B cell (primary cell): ENCODE data around the gene STON2. TPM values are rescaled to one million over a fixed set of nuclear protein-coding genes. Genes with fewer than 3 reads are reported as not detected.

Source experiments
- ATAC-seq: fragments of 200-7000 bp; cut with Tn5 transposase; one replicate; pipeline ENCODE4 v1.10.0; 2021; ENCODE audit warnings: low read depth, mild to moderate bottlenecking, moderate number of reproducible peaks, moderate library complexity
- CTCF ChIA-PET: fragments of 350-600 bp; sonication (Branson Sonifier 250); formaldehyde crosslinking; loops from one replicate; lab custom pipeline; 2021; ENCODE audit warnings: antibody characterized with exemption, inconsistent platforms; lab: Charles Lee
- POLR2A ChIA-PET: fragments of 350-600 bp; sonication (Branson Sonifier 250); formaldehyde crosslinking; loops from one replicate; lab custom pipeline; 2021; ENCODE audit warnings: antibody characterized with exemption; lab: Charles Lee
- DNase-seq: peaks from one replicate; pipeline ENCODE4 v3.0.0; 2013
- H2AFZ ChIP-seq: 2 replicates; pipeline ENCODE4 v1.6.1; 2012; ENCODE audit warnings: mild to moderate bottlenecking, low read depth, low read length; ENCODE audit not compliant: insufficient read depth, poor library complexity, severe bottlenecking
- H3K27ac ChIP-seq, 2 donors: 1 replicate in 1 of 2; 2 replicates in 1 of 2; pipeline ENCODE4 v1.5.1; 2012 to 2013; ENCODE audit warnings: low read length in 2 of 2, mild to moderate bottlenecking in 2 of 2, moderate library complexity in 1 of 2
- H3K27me3 ChIP-seq, 4 experiments: fragments of 200-600 bp in 1 of 4; sonication (generic) in 1 of 4; replicated peaks in 1 of 4; 1 replicate in 2 of 4; 2 replicates in 2 of 4; pipeline versions ENCODE4 v1.6.1 to v1.7.0; 2013 to 2016; ENCODE audit warnings: low read length in 3 of 4, mild to moderate bottlenecking in 2 of 4, mixed read lengths in 1 of 4, moderate library complexity in 1 of 4; ENCODE audit not compliant: insufficient read depth in 4 of 4, control insufficient read depth in 3 of 4; ENCODE audit errors: control extremely low read depth in 1 of 4
- H3K36me3 ChIP-seq, 2 experiments: replicated peaks in 1 of 2; 1 replicate in 1 of 2; 2 replicates in 1 of 2; pipeline versions ENCODE4 v1.6.1 to v1.7.1; 2013; ENCODE audit warnings: low read length in 1 of 2; ENCODE audit not compliant: insufficient read depth in 2 of 2, control insufficient read depth in 1 of 2; ENCODE audit errors: control extremely low read depth in 1 of 2, extremely low read depth in 1 of 2
- H3K4me1 ChIP-seq, 2 donors: fragments of 200-600 bp in 1 of 2; sonication (generic) in 1 of 2; 1 replicate in 1 of 2; 2 replicates in 1 of 2; pipeline versions ENCODE4 v1.5.1 to v1.6.1; 2013 to 2017; ENCODE audit warnings: low read length in 2 of 2; ENCODE audit not compliant: control insufficient read depth in 2 of 2, insufficient read depth in 2 of 2
- H3K4me2 ChIP-seq: replicated peaks from 2 replicates; pipeline ENCODE3; 2012; ENCODE audit warnings: mild to moderate bottlenecking, low read depth, low read length; ENCODE audit not compliant: poor library complexity, severe bottlenecking
- H3K4me3 ChIP-seq, 5 experiments: fragments of 200-600 bp in 1 of 5; sonication (generic) in 1 of 5; 1 replicate in 3 of 5; 2 replicates in 2 of 5; pipeline versions ENCODE4 v1.5.1 to v1.7.0; 2011 to 2016; ENCODE audit warnings: low read length in 4 of 5, mild to moderate bottlenecking in 4 of 5, low read depth in 2 of 5, control low read depth in 1 of 5, moderate library complexity in 1 of 5; ENCODE audit not compliant: insufficient read depth in 1 of 5; ENCODE audit errors: control extremely low read depth in 1 of 5, extremely low read depth in 1 of 5
- H3K79me2 ChIP-seq: fragments of 200-600 bp; sonication (generic); one replicate; pipeline ENCODE4 v1.6.0; 2016; ENCODE audit warnings: low read length; ENCODE audit not compliant: control insufficient read depth, insufficient read depth
- H3K9ac ChIP-seq: fragments of 200-600 bp; sonication (generic); 2 replicates; pipeline ENCODE4 v1.6.1; 2017; ENCODE audit warnings: mild to moderate bottlenecking, low read length, moderate library complexity
- H3K9me3 ChIP-seq, 3 donors: one replicate each; pipeline versions ENCODE4 v1.6.1 to v1.7.1; 2013; ENCODE audit warnings: low read length in 2 of 3; ENCODE audit not compliant: control insufficient read depth in 2 of 3, insufficient read depth in 1 of 3; ENCODE audit errors: control extremely low read depth in 1 of 3
- H4K20me1 ChIP-seq: 2 replicates; pipeline ENCODE4 v1.6.0; 2012; ENCODE audit warnings: mild to moderate bottlenecking, low read length; ENCODE audit not compliant: insufficient read depth, control insufficient read depth, poor library complexity, severe bottlenecking
- H3K27ac Mint-ChIP-seq: one replicate; pipeline ENCODE4 v1.8.0; 2021; ENCODE audit warnings: mixed read lengths
- H3K27me3 Mint-ChIP-seq: one replicate; pipeline ENCODE4 v1.8.0; 2021; ENCODE audit warnings: mixed read lengths
- H3K4me1 Mint-ChIP-seq: one replicate; pipeline ENCODE4 v1.8.0; 2021; ENCODE audit warnings: mixed read lengths
- H3K4me3 Mint-ChIP-seq: one replicate; pipeline ENCODE4 v1.8.0; 2021; ENCODE audit warnings: mixed read lengths
- H3K9me3 Mint-ChIP-seq: one replicate; pipeline ENCODE4 v1.8.0; 2022; ENCODE audit warnings: mixed read lengths; ENCODE audit not compliant: insufficient read depth
- EZH2 ChIP-seq: IDR thresholded peaks from 2 replicates; pipeline ENCODE4 v1.6.1; 2012; ENCODE audit warnings: borderline replicate concordance, low read depth, mild to moderate bottlenecking, moderate library complexity, low read length; ENCODE audit not compliant: insufficient read depth, poor library complexity, severe bottlenecking
- WGBS: methylation state at CpG from one replicate; pipeline ENCODE4 v1.1.5; 2013; ENCODE audit warnings: missing lambda C conversion rate; ENCODE audit not compliant: insufficient coverage; 5-methylcytosine and 5-hydroxymethylcytosine counted together
- intact Hi-C: fragments of 100-400 bp; cut with micrococcal nuclease; formaldehyde crosslinking; loops from one replicate; pipeline ENCODE4 v1.10.0; 2022
- polyA plus RNA-seq: library from polyadenylated mRNA; depleted of rRNA; stranded (reverse); fragments of >200 nt; gene quantifications from 2 replicates; pipeline ENCODE4 v1.2.3, GENCODE V29; 2012
- total RNA-seq, 2 donors: library from RNA; stranded (reverse); fragments of 120-200 nt in 1 of 2; gene quantifications; 1 replicate in 1 of 2; 2 replicates in 1 of 2; pipeline versions ENCODE4 v1.2.3 to v1.2.4, GENCODE V29; 2013 to 2022
- TF ChIP-seq, protein P1 (sequence below): fragments of 200-600 bp; IDR thresholded peaks from one replicate; pipeline ENCODE4 v1.8.0; 2022; ENCODE audit warnings: antibody characterized with exemption, mild to moderate bottlenecking

Gene STON2
- total and polyA plus RNA-seq, 2 donors (not counting 1 experiment from before 2014, with no cell fraction given) = 0.03 TPM; not detected in 1

DNA sequence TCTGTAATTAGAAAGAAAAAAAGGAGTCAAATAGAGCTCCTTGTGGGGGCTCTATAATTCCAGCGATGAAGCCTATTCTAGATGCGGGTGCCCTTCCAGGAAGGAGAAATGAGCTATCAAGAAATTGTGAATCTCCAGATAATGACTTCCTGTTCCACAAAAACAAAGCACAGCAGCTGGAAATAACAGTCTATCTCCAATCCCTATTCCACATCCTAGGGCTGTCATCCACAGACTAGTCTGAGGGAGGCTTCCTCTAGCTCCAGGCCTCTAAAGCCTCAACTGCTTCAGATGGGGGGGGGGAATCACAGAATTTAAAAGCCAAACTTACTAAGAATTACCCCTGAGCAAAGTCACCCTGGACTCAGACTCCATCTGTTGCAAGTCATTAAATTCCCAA lies 102.0 kb downstream of the STON2 start:
- Mint-ChIP-seq H3K4me1 (no peaks in the 10 kb centered on the region), H3K9me3 (no peaks in the 10 kb centered on the region), H3K27ac (no peak overlapping the region), H3K4me3 (no peak overlapping the region), H3K27me3 (peaks cover 4% of the 10 kb centered on the region)
- no peaks in the 10 kb centered on the region for H3K27me3 ChIP-seq
- no peaks in the 10 kb centered on the region for H3K36me3 ChIP-seq
- no peak overlapping the region for H3K4me2 ChIP-seq
- intact Hi-C loops = no loop called here
- 100% methylated on average over 1 of the region's 2 CpGs for WGBS
- DNase-seq (no peak), ATAC-seq (no peak)
- H4K20me1 ChIP-seq = no peaks in the 10 kb centered on the region
- no peaks in the 10 kb centered on the region for H3K79me2 ChIP-seq
- CTCF ChIA-PET = no interaction called here
- H2AFZ ChIP-seq = no peak overlapping the region
- POLR2A ChIA-PET = no interaction called here
- no peak overlapping the region for H3K4me3 ChIP-seq
- H3K9ac ChIP-seq = no peak overlapping the region
- H3K4me1 ChIP-seq = no peaks in the 10 kb centered on the region
- H3K9me3 ChIP-seq = no peaks in the 10 kb centered on the region
- TF ChIP-seq EZH2 = no peak
- TF ChIP-seq, protein P1, sequence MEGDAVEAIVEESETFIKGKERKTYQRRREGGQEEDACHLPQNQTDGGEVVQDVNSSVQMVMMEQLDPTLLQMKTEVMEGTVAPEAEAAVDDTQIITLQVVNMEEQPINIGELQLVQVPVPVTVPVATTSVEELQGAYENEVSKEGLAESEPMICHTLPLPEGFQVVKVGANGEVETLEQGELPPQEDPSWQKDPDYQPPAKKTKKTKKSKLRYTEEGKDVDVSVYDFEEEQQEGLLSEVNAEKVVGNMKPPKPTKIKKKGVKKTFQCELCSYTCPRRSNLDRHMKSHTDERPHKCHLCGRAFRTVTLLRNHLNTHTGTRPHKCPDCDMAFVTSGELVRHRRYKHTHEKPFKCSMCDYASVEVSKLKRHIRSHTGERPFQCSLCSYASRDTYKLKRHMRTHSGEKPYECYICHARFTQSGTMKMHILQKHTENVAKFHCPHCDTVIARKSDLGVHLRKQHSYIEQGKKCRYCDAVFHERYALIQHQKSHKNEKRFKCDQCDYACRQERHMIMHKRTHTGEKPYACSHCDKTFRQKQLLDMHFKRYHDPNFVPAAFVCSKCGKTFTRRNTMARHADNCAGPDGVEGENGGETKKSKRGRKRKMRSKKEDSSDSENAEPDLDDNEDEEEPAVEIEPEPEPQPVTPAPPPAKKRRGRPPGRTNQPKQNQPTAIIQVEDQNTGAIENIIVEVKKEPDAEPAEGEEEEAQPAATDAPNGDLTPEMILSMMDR = no peak
- no peak overlapping the region for H3K27ac ChIP-seq

- H3K27ac Mint-ChIP-seq = no peak overlapping the region
- Histone ChIP-seq H3K4me2 (no peak overlapping the region), H4K20me1 (no peaks in the 10 kb centered on the region), H3K9ac (no peak overlapping the region), H2AFZ (no peak overlapping the region), H3K36me3 (no peaks in the 10 kb centered on the region), H3K4me3 (no peak overlapping the region), H3K27ac (no peak overlapping the region), H3K9me3 (peaks cover 0 to 1% (median 0%) of the 10 kb centered on the region in 3 donors), H3K79me2 (no peaks in the 10 kb centered on the region), H3K27me3 (no peaks in the 10 kb centered on the region), H3K4me1 (no peaks in the 10 kb centered on the region)
- H3K9me3 Mint-ChIP-seq = peaks cover 2% of the 10 kb centered on the region
- ChIA-PET CTCF (no interaction called here), POLR2A (no interaction called here)
- H3K4me3 Mint-ChIP-seq = no peak overlapping the region
- WGBS = 79% methylated on average over 2 of the region's 4 CpGs
- intact Hi-C loops = no loop called here
- ATAC-seq (no peak), DNase-seq (no peak)
- H3K4me1 Mint-ChIP-seq = no peaks in the 10 kb centered on the region
- peaks cover 9% of the 10 kb centered on the region for H3K27me3 Mint-ChIP-seq
- TF ChIP-seq, protein P1 = no peak
- no peak for TF ChIP-seq EZH2
These were observed 103.9 kb downstream of the STON2 start for GRCh38 chr14:81295958-81296923.
